Astrocyte (in vitro differentiated cells and primary cell): ENCODE measurements around the gene ITPRIP.

ENCODE experiments used
- EZH2 ChIP-seq: IDR thresholded peaks from 2 replicates; pipeline ENCODE4 v1.6.1; 2012; ENCODE audit warnings: mild to moderate bottlenecking, low read length, inconsistent platforms; ENCODE audit not compliant: insufficient read depth
- TF ChIP-seq, protein P1 (sequence below): IDR thresholded peaks from 2 replicates; pipeline ENCODE4 v1.5.1; 2011; ENCODE audit warnings: low read depth, mild to moderate bottlenecking, inconsistent platforms, low read length, moderate library complexity; ENCODE audit not compliant: insufficient read depth

DNA sequence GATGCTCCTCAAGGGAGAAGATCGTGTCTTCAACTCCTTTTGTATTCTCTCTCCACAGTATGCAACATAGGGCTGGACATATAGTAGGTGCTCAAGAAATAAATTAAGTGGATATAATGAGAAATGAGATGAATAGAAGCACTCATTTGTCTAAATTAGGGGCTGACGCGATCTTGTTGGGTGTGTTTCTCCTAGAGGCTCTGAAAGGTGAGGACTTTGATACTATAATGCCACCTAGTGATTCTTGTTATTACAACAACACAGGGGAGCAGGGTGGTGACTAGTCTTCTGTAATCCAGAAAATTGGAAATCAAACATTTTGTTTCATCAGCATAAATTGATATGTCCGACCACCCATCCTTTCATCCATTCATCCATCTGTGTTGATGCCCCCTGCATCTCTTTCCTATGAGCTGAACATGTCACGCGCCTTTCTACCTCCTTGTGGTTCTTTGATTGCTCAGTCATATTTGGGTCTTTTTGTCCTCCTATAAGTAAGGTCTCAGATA is 11.9 kb upstream of the ITPRIP start:
- TF ChIP-seq, protein P1, sequence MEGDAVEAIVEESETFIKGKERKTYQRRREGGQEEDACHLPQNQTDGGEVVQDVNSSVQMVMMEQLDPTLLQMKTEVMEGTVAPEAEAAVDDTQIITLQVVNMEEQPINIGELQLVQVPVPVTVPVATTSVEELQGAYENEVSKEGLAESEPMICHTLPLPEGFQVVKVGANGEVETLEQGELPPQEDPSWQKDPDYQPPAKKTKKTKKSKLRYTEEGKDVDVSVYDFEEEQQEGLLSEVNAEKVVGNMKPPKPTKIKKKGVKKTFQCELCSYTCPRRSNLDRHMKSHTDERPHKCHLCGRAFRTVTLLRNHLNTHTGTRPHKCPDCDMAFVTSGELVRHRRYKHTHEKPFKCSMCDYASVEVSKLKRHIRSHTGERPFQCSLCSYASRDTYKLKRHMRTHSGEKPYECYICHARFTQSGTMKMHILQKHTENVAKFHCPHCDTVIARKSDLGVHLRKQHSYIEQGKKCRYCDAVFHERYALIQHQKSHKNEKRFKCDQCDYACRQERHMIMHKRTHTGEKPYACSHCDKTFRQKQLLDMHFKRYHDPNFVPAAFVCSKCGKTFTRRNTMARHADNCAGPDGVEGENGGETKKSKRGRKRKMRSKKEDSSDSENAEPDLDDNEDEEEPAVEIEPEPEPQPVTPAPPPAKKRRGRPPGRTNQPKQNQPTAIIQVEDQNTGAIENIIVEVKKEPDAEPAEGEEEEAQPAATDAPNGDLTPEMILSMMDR, result peak; percentile 59
- TF ChIP-seq EZH2, result no peak
